ENCODE measurements around the gene MADCAM1.

The MADCAM1 gene

GRCh38 chr19:493391-494170 lies 2.7 kb upstream of the MADCAM1 start:
- Histone ChIP-seq H3K9me3 (replicated peaks in 1 of 2; ENCODE audit: control insufficient read depth in 2 of 2, insufficient read depth in 1 of 2, low read depth in 1 of 2, low read length in 2 of 2) (peaks cover 2 to 6% of the 10 kb centered on the region in 2 donors), H4K91ac (ENCODE audit: low read depth, low read length, poor library complexity) (no peak overlapping the region), H4K8ac (ENCODE audit: low read depth, low read length) (no peak overlapping the region), H2AFZ (ENCODE audit: low read length) (no peak overlapping the region), H2BK15ac (ENCODE audit: low read length) (peak overlapping the region; percentile 67), H2BK5ac (ENCODE audit: low read length) (peak overlapping the region; percentile 88), H3K23ac (ENCODE audit: low read depth, low read length, poor library complexity) (no peak overlapping the region), H2BK120ac (ENCODE audit: low read depth, low read length) (no peak overlapping the region), H3K14ac (ENCODE audit: low read length) (no peak overlapping the region), H2BK12ac (ENCODE audit: low read length) (no peak overlapping the region), H3K36me3 (replicated peaks in 1 of 2; ENCODE audit: control insufficient read depth in 2 of 2, insufficient read depth in 2 of 2, low read length in 2 of 2) (no peaks in the 10 kb centered on the region), H3K9ac (ENCODE audit: low read depth, low read length, poor library complexity) (no peak overlapping the region), H3K27ac (replicated peaks; ENCODE audit: low read length) (no peak overlapping the region), H3K18ac (ENCODE audit: low read length) (peak overlapping the region; percentile 87), H3K4me1 (ENCODE audit: control insufficient read depth in 2 of 2, insufficient read depth in 1 of 2, low read depth in 1 of 2, low read length in 2 of 2) (peaks cover 2 to 4% of the 10 kb centered on the region in 2 donors), H2AK5ac (ENCODE audit: low read depth, low read length) (peak overlapping the region; percentile 88), H3K4me3 (ENCODE audit: low read length in 2 of 2) (peak overlapping the region in 1 of 2 donors; percentile 62), H3K27me3 (ENCODE audit: control insufficient read depth in 3 of 3, insufficient read depth in 3 of 3, low read depth in 1 of 3, low read length in 3 of 3) (peaks cover 8 to 24% (median 12%) of the 10 kb centered on the region in 3 experiments), H3K4me2 (ENCODE audit: insufficient read depth, low read length, poor library complexity, severe bottlenecking) (no peak overlapping the region), H3K4ac (ENCODE audit: low read length) (no peak overlapping the region), H3K79me1 (ENCODE audit: low read depth, low read length) (peaks cover 4% of the 10 kb centered on the region)
- no CpG with 5 or more reads among the region's 23 CpGs for WGBS, 2 donors (ENCODE audit: extremely low coverage in 2 of 2, insufficient read length in 2 of 2, insufficient replicate concordance in 1 of 2)
- DNase-seq (ENCODE audit: low spot score): no peak

DNA sequence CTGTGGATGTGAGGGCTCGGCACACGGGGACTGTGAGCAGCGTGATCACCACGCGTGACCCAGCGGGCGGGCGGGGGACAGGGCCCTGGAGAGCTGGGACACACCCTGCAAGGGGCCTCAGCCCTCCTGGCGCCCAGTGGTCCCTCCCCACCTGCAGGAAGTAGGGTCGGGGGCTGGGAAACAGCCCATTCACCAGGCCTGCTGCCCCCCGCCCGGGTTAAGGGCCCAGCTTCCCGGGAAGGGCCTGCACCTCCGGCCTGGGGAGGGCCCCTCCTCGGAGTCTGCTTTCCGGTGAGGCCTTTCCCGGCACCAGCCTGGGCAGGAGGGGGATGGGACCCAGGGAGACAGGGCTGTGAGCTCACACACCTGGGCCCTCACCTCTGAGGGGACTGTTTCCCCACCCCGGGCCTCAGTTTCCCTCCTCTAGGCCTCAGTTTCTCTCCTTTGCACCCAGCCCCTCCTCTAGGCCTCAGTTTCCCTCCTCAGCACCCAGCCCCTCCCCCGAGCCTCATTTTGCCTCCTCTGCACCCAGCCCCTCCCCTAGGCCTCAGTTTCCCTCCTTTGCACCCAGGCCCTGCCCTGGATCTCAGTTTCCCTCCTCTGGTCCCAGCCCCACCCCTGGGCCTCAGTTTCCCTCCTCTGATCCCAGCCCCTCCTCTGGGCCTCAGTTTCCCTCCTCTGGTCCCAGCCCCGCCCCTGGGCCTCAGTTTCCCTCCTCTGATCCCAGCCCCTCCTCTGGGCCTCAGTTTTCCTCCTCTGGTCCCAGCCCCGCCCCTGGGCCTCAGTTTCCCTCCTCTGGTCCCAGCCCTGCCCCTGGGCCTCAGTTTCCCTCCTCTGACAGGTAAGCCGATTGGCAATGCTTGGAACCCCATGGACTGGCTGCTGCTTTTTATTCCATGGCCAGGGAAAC lies 1.9 kb upstream of the MADCAM1 start:
- Histone ChIP-seq H2AFZ (ENCODE audit: low read length) (no peak overlapping the region), H3K27ac (replicated peaks; ENCODE audit: low read length) (no peak overlapping the region), H3K36me3 (replicated peaks in 1 of 2; ENCODE audit: control insufficient read depth in 2 of 2, insufficient read depth in 2 of 2, low read length in 2 of 2) (no peaks in the 10 kb centered on the region), H2BK12ac (ENCODE audit: low read length) (peak overlapping the region; percentile 58), H3K79me1 (ENCODE audit: low read depth, low read length) (peaks cover 3% of the 10 kb centered on the region), H2BK15ac (ENCODE audit: low read length) (peak overlapping the region; percentile 67), H2BK5ac (ENCODE audit: low read length) (no peak overlapping the region), H3K4me3 (ENCODE audit: low read length in 2 of 2) (no peak overlapping the region), H3K9ac (ENCODE audit: low read depth, low read length, poor library complexity) (no peak overlapping the region), H4K8ac (ENCODE audit: low read depth, low read length) (no peak overlapping the region), H3K27me3 (ENCODE audit: control insufficient read depth in 3 of 3, insufficient read depth in 3 of 3, low read depth in 1 of 3, low read length in 3 of 3) (peaks cover 15 to 33% (median 19%) of the 10 kb centered on the region in 3 experiments), H3K18ac (ENCODE audit: low read length) (peak overlapping the region; percentile 87), H3K4me1 (ENCODE audit: control insufficient read depth in 2 of 2, insufficient read depth in 1 of 2, low read depth in 1 of 2, low read length in 2 of 2) (peaks cover 2 to 3% of the 10 kb centered on the region in 2 donors), H3K14ac (ENCODE audit: low read length) (no peak overlapping the region), H2AK5ac (ENCODE audit: low read depth, low read length) (peak overlapping the region; percentile 88), H4K91ac (ENCODE audit: low read depth, low read length, poor library complexity) (peak overlapping the region; percentile 64), H3K4ac (ENCODE audit: low read length) (no peak overlapping the region), H3K23ac (ENCODE audit: low read depth, low read length, poor library complexity) (no peak overlapping the region), H3K4me2 (ENCODE audit: insufficient read depth, low read length, poor library complexity, severe bottlenecking) (no peak overlapping the region), H3K9me3 (replicated peaks in 1 of 2; ENCODE audit: control insufficient read depth in 2 of 2, insufficient read depth in 1 of 2, low read depth in 1 of 2, low read length in 2 of 2) (peaks cover 2 to 12% of the 10 kb centered on the region in 2 donors), H2BK120ac (ENCODE audit: low read depth, low read length) (no peak overlapping the region)
- no CpG with 5 or more reads among the region's 22 CpGs for WGBS, 2 donors (ENCODE audit: extremely low coverage in 2 of 2, insufficient read length in 2 of 2, insufficient replicate concordance in 1 of 2)
- no peak for DNase-seq (ENCODE audit: low spot score)

GRCh38 chr19:495081-495401 lies 1.2 kb upstream of the MADCAM1 start:
- Histone ChIP-seq H3K9ac (ENCODE audit: low read depth, low read length, poor library complexity) (no peak overlapping the region), H3K4me3 (ENCODE audit: low read length in 2 of 2) (no peak overlapping the region), H3K79me1 (ENCODE audit: low read depth, low read length) (peaks cover 1% of the 10 kb centered on the region), H4K8ac (ENCODE audit: low read depth, low read length) (no peak overlapping the region), H2BK120ac (ENCODE audit: low read depth, low read length) (no peak overlapping the region), H3K14ac (ENCODE audit: low read length) (no peak overlapping the region), H3K4me2 (ENCODE audit: insufficient read depth, low read length, poor library complexity, severe bottlenecking) (no peak overlapping the region), H2BK5ac (ENCODE audit: low read length) (peak overlapping the region; percentile 6), H3K4me1 (ENCODE audit: control insufficient read depth in 2 of 2, insufficient read depth in 1 of 2, low read depth in 1 of 2, low read length in 2 of 2) (peaks cover 0 to 2% of the 10 kb centered on the region in 2 donors), H3K18ac (ENCODE audit: low read length) (no peak overlapping the region), H2AK5ac (ENCODE audit: low read depth, low read length) (peak overlapping the region; percentile 88), H3K36me3 (replicated peaks in 1 of 2; ENCODE audit: control insufficient read depth in 2 of 2, insufficient read depth in 2 of 2, low read length in 2 of 2) (no peaks in the 10 kb centered on the region), H2BK12ac (ENCODE audit: low read length) (peak overlapping the region; percentile 33), H2BK15ac (ENCODE audit: low read length) (no peak overlapping the region), H2AFZ (ENCODE audit: low read length) (no peak overlapping the region), H3K4ac (ENCODE audit: low read length) (no peak overlapping the region), H4K91ac (ENCODE audit: low read depth, low read length, poor library complexity) (peak overlapping the region; percentile 64), H3K27me3 (ENCODE audit: control insufficient read depth in 3 of 3, insufficient read depth in 3 of 3, low read depth in 1 of 3, low read length in 3 of 3) (peaks cover 15 to 37% (median 23%) of the 10 kb centered on the region in 3 experiments), H3K9me3 (replicated peaks in 1 of 2; ENCODE audit: control insufficient read depth in 2 of 2, insufficient read depth in 1 of 2, low read depth in 1 of 2, low read length in 2 of 2) (peaks cover 2 to 13% of the 10 kb centered on the region in 2 donors), H3K27ac (replicated peaks; ENCODE audit: low read length) (no peak overlapping the region), H3K23ac (ENCODE audit: low read depth, low read length, poor library complexity) (no peak overlapping the region)
- WGBS, 2 donors (ENCODE audit: extremely low coverage in 2 of 2, insufficient read length in 2 of 2, insufficient replicate concordance in 1 of 2): no CpG with 5 or more reads among the region's 10 CpGs
- no peak for DNase-seq (ENCODE audit: low spot score)

All from neuronal stem cell (in vitro differentiated cells).